GM12892 (cell line): ENCODE measurements around the gene SERTAD4.

Experiments
- DNase-seq: peaks from one replicate; pipeline ENCODE4 v3.0.0; 2011; ENCODE audit not compliant: insufficient read length
- FAIRE-seq: peaks from 2 replicates; lab custom pipeline; 2011; peaks lifted over from hg19 to GRCh38; lab: Jason Lieb, UNC
- POLR2A ChIP-seq: IDR thresholded peaks from 2 replicates; pipeline ENCODE4 v1.6.1; 2011; ENCODE audit warnings: low read depth, low read length, control low read depth
- POLR2AphosphoS5 ChIP-seq: IDR thresholded peaks from 2 replicates; pipeline ENCODE4 v1.6.1; 2011; ENCODE audit warnings: low read depth, low read length, control low read depth
- TAF1 ChIP-seq: IDR thresholded peaks from 2 replicates; pipeline ENCODE4 v1.6.1; 2011; ENCODE audit warnings: low read depth, mild to moderate bottlenecking, control low read depth, low read length, borderline replicate concordance

The SERTAD4 gene

DNA sequence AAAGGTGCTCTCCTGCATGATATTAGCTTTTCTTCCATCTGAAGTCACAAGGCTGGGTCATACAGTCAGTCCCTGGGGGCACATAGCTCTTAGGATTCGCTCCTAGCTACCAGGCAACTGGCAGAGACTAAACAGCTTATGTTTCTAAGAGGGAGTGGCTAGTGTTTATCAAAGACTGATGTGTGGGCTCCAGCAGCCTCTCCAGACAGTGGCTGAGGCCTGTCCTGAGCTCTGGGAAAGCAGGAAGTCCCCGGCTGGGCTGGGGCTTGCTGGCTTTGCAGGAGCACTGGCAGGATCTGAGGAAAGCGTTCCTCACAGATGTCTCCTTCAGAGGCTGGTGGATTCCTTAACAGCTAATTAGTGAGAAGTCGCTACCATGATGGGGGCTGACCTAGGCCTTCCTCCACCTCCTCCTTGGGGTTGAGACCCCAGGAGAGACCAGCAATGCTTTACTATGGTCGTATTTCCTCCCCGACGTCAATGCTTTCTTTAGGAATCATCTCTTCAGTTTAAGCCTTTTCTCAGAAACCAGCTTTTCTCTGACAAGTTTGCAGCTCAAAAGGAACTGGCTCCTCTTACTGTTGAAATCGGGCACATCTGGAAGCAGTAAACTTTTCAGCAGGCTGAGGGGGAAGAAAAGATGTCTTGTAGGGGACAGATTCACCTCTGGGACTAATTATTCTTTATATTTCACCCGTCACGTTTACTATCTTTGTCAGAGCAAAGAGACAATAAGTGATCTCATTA, 62.6 kb downstream of the SERTAD4 start:
- no peak for FAIRE-seq
- TF ChIP-seq POLR2AphosphoS5 (no peak), TAF1 (no peak), POLR2A (no peak)
- DNase-seq: no peak
